Mesothelial cell of epicardium (in vitro differentiated cells): ENCODE data around the gene CFAP46. TPM values are rescaled to one million over a fixed set of nuclear protein-coding genes. Genes with fewer than 3 reads are reported as not detected.
"Not testable (repeated sequence)": the region's sequence is repeated elsewhere in the genome, so short reads cannot be mapped to it uniquely, and the experiment has no call there.

ENCODE experiments used
- DNase-seq, 2 experiments: peaks; one replicate each; pipeline ENCODE4 v3.0.0; 2021; ENCODE audit warnings: low spot score in 2 of 2; ENCODE audit not compliant: unreplicated experiment in 2 of 2
- H3K27ac Mint-ChIP-seq: 2 replicates; pipeline ENCODE4 v1.8.0; 2021; ENCODE audit warnings: mixed read lengths
- H3K27me3 Mint-ChIP-seq: 2 replicates; pipeline ENCODE4 v1.8.0; 2021; ENCODE audit warnings: low read depth, mixed read lengths
- H3K36me3 Mint-ChIP-seq: 2 replicates; pipeline ENCODE4 v1.8.0; 2021; ENCODE audit warnings: mixed read lengths
- H3K4me1 Mint-ChIP-seq: 2 replicates; pipeline ENCODE4 v1.8.0; 2021; ENCODE audit warnings: mixed read lengths
- H3K4me3 Mint-ChIP-seq: 2 replicates; pipeline ENCODE4 v1.8.0; 2021; ENCODE audit warnings: mild to moderate bottlenecking, moderate library complexity, mixed read lengths
- H3K9me3 Mint-ChIP-seq: 2 replicates; pipeline ENCODE4 v1.8.0; 2021; ENCODE audit warnings: mixed read lengths
- CTCF ChIP-seq: fragments of 200-600 bp; sonication (generic); IDR thresholded peaks from one replicate; pipeline ENCODE4 v1.5.0; 2021; ENCODE audit warnings: antibody characterized with exemption; ENCODE audit not compliant: unreplicated experiment
- total RNA-seq: library from RNA; stranded (reverse); gene quantifications from 3 replicates; pipeline ENCODE4 v1.2.1, GENCODE V29; 2021

The CFAP46 gene
- total RNA-seq, 1 donor from 2014 or later: 3.1 TPM

- TF ChIP-seq CTCF: no peak
- Mint-ChIP-seq H3K27ac (no peak overlapping the region), H3K9me3 (peaks cover 5% of the 10 kb centered on the region), H3K27me3 (peaks cover 48% of the 10 kb centered on the region), H3K4me3 (no peak overlapping the region), H3K4me1 (no peaks in the 10 kb centered on the region), H3K36me3 (peaks cover 3% of the 10 kb centered on the region)
- peak in 1 of 2 experiments; percentile 3 for DNase-seq
Measured at GRCh38 chr10:132827861-132828539, 114.4 kb downstream of the CFAP46 start.

GRCh38 chr10:132827423-132827789 lies 115.0 kb downstream of the CFAP46 start:
- H3K27me3 Mint-ChIP-seq: peaks cover 44% of the 10 kb centered on the region
- no peak overlapping the region for H3K4me3 Mint-ChIP-seq
- H3K27ac Mint-ChIP-seq: no peak overlapping the region
- H3K36me3 Mint-ChIP-seq: peaks cover 3% of the 10 kb centered on the region
- H3K4me1 Mint-ChIP-seq: no peaks in the 10 kb centered on the region
- DNase-seq: no peak
- TF ChIP-seq CTCF: no peak
- peaks cover 5% of the 10 kb centered on the region for H3K9me3 Mint-ChIP-seq

- H3K36me3 Mint-ChIP-seq: peaks cover 3% of the 10 kb centered on the region
- no peak overlapping the region for H3K4me3 Mint-ChIP-seq
- H3K4me1 Mint-ChIP-seq: no peaks in the 10 kb centered on the region
- H3K27ac Mint-ChIP-seq: no peak overlapping the region
- no peak for TF ChIP-seq CTCF
- no peak for DNase-seq
- peaks cover 5% of the 10 kb centered on the region for H3K9me3 Mint-ChIP-seq
- peaks cover 37% of the 10 kb centered on the region for H3K27me3 Mint-ChIP-seq
Measured at GRCh38 chr10:132826524-132827422, 115.6 kb downstream of the CFAP46 start.

GRCh38 chr10:132825783-132826523 lies 116.4 kb downstream of the CFAP46 start:
- not testable (repeated sequence) for H3K27ac Mint-ChIP-seq, H3K9me3 Mint-ChIP-seq

GRCh38 chr10:132820056-132820455 lies 122.3 kb downstream of the CFAP46 start:
- no peaks in the 10 kb centered on the region for H3K36me3 Mint-ChIP-seq
- no peak for TF ChIP-seq CTCF
- no peak overlapping the region for H3K27ac Mint-ChIP-seq
- no peak for DNase-seq
- H3K9me3 Mint-ChIP-seq: peaks cover 17% of the 10 kb centered on the region
- H3K27me3 Mint-ChIP-seq: peaks cover 38% of the 10 kb centered on the region
- no peaks in the 10 kb centered on the region for H3K4me1 Mint-ChIP-seq
- H3K4me3 Mint-ChIP-seq: no peak overlapping the region

More at GRCh38 chr10:132825783-132826523, 116.4 kb downstream of the CFAP46 start:
- not testable (repeated sequence) for H3K36me3 Mint-ChIP-seq, H3K4me1 Mint-ChIP-seq, H3K4me3 Mint-ChIP-seq, DNase-seq
- peaks cover 29% of the 10 kb centered on the region for H3K27me3 Mint-ChIP-seq
